ENCODE measurements around the gene WWOX.

DNA sequence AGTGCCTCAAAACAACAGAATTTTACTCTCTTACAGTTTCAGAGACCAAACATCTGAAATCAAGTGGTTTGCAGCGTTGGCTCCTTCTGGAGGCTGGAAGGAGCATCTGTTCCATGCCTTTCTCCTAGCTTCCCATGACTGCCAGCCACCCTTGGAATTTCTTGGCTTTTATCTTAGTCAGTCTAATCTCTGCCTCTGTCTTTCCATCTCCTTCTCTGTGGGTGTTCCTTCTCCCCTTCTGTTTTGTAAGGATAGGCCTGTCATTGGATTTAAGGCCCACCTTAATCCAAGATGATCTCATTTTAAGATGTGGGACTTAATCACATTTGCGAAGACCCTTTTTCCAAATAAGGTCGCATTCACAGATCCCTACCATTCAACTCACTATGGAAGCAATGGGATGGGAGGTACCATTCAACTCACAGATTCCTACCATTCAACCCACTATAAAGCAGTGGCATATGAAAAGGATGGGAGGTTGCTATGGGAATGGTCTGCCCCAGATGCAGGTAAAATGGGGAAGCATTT lies 321.8 kb downstream of the WWOX start:
- TF ChIP-seq, protein P1, sequence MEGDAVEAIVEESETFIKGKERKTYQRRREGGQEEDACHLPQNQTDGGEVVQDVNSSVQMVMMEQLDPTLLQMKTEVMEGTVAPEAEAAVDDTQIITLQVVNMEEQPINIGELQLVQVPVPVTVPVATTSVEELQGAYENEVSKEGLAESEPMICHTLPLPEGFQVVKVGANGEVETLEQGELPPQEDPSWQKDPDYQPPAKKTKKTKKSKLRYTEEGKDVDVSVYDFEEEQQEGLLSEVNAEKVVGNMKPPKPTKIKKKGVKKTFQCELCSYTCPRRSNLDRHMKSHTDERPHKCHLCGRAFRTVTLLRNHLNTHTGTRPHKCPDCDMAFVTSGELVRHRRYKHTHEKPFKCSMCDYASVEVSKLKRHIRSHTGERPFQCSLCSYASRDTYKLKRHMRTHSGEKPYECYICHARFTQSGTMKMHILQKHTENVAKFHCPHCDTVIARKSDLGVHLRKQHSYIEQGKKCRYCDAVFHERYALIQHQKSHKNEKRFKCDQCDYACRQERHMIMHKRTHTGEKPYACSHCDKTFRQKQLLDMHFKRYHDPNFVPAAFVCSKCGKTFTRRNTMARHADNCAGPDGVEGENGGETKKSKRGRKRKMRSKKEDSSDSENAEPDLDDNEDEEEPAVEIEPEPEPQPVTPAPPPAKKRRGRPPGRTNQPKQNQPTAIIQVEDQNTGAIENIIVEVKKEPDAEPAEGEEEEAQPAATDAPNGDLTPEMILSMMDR (IDR thresholded peaks at IDR 0.05; ENCODE audit: borderline replicate concordance, extremely low read depth, low read length, poor library complexity, severe bottlenecking): no peak
- TF ChIP-seq EZH2 (IDR thresholded peaks at IDR 0.05; ENCODE audit: borderline replicate concordance, low read depth, low read length, severe bottlenecking): no peak
